Hematopoietic multipotent progenitor cell treated with erythropoietin and hydrocortisone succinate and interleukin-3 and kit ligand, for 17 days (in vitro differentiated cells): ENCODE data around the gene CIITA.
"Not testable (repeated sequence)": the region's sequence is repeated elsewhere in the genome, so short reads cannot be mapped to it uniquely, and the experiment has no call there.

Experiments used
- DNase-seq: peaks from one replicate; pipeline ENCODE4 v3.0.0-alpha.2; 2015; ENCODE audit warnings: low spot score

CIITA gene

DNA sequence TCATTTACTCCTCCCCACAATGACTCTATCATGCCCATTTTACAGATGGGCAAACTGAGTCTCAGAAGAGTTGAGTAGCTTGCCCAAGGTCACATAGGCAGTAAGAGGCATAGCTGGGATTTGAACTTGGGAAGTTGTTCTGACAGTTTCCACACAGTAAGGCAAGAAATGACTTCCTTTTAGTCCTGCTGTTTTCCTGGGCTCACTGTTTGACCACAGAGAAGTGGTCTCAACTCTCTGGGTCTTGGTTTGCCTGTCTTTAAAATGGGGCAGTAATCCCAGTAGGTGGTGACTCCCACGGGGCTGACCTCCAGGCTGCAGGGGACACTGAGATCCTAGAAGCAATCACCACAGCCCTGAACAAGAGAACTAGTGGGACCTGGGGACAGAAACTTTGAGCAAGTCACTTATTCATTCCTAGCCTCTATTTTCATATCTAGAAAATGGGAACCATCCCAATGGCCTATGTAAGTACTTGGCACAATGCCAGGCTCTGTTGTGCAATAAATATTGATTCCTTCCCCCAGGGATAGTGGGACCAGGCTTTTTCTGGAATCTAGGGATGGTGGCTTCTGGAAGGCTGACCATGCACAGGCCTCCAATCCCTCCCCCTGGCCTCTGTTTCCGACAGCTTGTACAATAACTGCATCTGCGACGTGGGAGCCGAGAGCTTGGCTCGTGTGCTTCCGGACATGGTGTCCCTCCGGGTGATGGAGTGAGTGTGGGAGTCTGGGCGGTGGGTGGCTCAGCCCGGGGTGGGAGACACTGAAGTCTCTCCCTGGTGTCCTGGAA is 44.7 kb downstream of the CIITA start:
- DNase-seq: no peak

GRCh38 chr16:10922328-10923145 is 45.5 kb downstream of the CIITA start:
- no peak for DNase-seq

DNA sequence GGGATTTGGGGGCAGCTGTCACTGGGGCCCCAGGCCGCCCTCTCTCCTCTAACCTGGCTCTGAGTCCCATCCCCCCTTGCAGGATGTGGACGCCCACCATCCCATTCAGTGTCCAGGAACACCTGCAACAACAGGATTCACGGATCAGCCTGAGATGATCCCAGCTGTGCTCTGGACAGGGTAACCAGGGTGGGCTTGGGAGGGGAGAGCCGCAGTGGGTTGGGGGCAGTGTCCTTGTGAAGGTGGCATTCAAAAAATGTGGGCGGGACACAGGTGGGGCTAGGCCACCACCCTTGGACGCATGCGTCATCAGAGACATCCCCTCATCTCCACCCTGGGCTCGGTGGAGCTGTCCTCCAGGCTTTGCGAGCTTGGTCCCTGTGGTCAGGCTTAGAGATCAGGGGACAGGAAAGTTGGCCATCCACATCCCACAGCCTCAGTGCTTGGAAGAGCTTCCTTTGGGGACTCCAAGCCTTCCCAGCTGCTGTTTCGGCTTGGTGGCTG is 46.2 kb downstream of the CIITA start:
- no peak for DNase-seq

DNA sequence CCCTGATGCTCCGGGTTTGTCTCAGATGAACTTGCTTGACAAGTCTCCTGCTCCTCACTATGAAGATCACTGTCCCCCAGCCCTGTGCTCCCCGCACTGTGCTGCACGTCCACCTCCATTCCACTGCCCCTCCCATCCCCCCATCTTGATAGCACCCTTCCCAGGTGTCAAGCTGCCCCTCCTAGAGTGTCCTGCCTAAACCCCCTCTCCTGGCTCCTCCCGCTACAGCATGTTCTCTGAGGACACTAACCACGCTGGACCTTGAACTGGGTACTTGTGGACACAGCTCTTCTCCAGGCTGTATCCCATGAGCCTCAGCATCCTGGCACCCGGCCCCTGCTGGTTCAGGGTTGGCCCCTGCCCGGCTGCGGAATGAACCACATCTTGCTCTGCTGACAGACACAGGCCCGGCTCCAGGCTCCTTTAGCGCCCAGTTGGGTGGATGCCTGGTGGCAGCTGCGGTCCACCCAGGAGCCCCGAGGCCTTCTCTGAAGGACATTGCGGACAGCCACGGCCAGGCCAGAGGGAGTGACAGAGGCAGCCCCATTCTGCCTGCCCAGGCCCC is 46.7 kb downstream of the CIITA start:
- DNase-seq: no peak

- not testable (repeated sequence) for DNase-seq
Measured at GRCh38 chr16:10925285-10925684, 48.3 kb downstream of the CIITA start.

DNA sequence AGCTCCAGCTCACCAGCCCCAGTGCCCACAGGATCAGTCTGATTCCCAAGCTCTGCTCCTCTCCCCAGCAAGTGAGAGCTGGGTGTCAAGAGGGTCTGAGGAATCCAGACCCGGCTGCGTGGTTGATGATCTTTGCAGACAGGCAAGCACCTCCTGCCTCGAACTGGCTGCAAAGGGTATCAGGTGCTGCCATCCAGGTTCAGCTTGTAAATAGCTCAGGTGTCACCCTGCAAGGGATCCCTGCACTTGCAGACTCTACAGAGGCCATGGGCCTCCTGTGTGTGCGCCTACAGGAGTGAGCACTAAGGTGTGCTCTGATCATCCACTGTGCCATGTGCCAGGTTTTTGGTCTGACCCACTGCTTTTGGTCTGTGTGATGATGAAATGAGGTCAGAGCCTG is 49.1 kb downstream of the CIITA start:
- DNase-seq: no peak

DNA sequence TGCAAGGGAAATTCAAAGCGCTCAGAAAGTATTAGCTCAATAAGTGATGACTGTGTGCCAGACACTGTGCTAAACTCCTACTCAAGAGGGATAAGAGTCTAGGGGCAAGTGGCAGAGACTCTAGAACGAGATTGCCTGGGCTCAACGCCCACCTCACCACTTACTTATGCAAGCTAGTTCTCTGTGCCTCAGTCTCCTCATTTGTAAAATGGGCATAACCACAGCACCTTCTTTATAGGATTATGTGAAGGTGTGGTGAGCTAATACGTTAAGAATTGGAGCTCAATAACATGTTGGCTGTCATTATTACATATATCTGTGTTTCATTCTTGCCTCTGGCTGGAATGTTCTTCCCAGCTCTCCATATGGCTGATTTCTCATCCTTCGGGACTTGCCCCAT is 49.9 kb downstream of the CIITA start:
- DNase-seq: no peak

DNA sequence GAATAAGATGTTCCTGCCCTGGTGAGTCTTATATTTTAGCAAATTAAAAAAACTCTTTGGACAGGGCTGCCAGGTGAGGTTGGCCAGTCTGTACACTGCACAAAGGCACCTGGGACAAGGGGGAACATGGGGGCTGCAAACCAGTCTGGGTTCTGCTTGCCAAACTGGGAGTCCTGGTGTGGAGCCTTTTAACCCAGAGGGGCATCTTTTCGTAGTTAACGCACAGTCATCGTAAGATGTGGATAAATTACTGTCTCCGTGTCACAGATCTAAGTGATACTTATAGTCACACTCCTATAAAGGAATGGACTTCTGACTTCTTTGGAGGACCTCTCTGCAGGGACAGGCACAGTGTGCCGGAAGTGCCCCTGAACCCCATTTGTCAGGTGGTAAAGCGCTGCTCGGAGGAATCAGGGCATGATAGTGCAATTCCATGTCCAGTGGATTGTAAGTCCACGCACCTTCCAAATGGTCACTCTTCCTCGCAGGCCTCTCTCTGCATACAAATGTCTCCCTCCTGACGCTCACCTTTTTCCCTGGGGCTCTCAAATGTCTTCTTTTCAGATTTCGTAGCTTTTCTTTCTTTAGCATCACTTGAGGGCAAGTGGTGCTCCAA is 50.6 kb downstream of the CIITA start:
- no peak for DNase-seq

DNA sequence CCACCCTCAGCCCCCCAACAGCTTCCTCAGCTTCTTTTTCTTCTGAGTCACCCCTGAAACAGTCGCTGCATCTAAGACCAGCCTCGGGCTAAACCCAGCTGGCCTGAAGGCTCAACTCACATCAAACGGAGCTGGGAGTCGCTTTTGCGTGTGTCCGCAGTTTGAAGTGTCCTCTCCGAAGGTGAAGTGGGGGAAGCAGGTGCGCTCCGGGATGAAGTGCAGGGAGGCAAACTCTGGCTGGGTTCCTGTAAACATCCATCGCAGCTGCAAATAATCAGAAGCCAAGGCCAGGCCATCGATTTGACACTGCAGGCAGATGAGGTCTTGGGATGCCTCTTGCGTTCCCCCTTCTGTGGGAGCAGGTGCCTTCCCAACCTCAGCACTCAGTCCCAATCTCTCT is 52.1 kb downstream of the CIITA start:
- not testable (repeated sequence) for DNase-seq

GRCh38 chr16:10929853-10930754 is 53.1 kb downstream of the CIITA start:
- DNase-seq: no peak

DNA sequence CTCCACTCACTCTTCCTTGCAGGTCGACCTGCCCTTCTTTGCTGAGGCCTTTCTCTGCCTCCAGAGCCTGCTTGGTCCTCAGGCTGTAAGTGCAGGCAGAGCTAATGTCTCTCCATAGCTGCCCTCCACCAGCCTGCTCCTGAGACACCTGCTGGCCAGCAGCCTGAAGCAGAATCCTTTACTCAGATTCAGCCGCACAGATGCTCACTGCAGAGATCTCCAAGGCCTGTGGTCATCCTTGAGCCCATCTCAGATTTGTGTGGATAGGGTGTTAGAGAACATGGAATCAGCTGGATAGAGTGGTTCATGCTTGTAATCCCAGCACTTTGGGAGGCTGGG is 53.7 kb downstream of the CIITA start:
- DNase-seq: no peak

DNA sequence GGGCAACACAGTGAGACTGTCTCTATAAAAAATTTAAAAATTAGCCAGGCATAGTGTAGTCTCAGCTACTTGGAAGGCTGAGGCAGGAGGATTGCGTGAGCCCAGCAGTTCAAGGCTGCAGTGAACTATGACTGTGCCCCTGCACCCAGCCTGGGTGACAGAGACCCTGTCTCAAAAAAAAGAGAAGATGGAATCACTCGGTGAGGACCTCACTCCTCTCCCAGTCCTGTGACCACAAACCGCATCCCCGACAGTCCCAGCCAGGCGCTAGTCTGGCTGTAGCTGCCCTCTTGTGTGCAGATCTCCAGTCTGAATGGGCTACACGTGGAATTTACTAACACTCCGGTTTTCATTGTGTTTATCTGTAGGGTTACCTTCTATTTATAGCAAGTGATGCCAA is 54.1 kb downstream of the CIITA start:
- no peak for DNase-seq

- DNase-seq: no peak
Measured at GRCh38 chr16:10931977-10932632, 55.1 kb downstream of the CIITA start.

GRCh38 chr16:10932959-10933710 is 56.1 kb downstream of the CIITA start:
- DNase-seq: no peak

DNA sequence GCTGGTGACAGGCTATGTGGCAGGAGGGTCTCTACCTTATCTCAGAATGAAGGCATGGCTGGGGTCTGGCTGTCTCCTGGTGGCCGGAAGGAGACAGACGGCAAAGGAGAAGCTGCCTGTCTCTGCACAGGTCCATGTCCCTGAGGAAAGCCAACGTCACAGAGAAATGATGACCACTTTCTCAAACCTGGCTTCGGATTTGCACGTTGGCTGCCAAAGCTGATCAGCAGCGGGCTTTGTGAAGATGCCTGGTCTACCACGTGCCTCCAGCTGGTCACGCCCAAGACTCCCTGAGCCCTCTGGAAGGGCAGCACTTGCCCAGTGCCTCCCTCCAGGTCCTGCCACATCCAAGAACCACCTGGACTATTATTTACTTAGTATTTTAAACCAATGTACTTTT is 56.9 kb downstream of the CIITA start:
- no peak for DNase-seq

- no peak for DNase-seq
Measured at GRCh38 chr16:10934325-10935107, 57.5 kb downstream of the CIITA start.

DNA sequence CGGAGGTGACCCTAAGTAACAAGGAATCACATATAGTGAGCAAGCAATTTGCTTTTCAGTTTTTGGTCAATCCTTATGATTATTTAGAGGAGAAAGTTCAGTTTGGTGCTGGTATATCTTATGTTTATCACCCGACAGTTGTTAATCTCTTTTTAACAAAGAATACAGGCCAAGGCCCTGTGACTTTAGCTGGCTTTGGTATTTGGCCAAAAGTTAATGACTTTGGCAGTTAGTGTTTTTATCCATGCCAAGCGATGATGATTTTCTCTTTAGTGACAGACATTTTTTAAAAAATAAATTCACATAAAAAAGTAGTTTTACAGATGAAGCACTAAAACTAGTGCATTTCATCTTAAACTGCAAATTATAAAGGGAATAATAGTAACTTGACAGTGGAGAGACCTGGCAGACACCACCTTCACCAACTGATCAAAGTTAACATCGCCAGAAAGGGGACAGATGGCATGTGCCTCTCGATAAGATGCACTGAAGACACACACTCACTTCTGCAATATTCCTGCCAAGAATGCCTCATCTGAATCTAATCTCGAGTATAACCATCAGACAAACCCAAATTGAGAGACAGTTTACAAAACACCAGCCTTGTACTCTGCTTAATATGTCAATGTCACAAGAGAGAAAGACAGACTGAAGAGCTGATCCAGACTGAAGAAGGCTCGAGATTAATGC is 58.4 kb downstream of the CIITA start:
- DNase-seq: peak; percentile 51

DNA sequence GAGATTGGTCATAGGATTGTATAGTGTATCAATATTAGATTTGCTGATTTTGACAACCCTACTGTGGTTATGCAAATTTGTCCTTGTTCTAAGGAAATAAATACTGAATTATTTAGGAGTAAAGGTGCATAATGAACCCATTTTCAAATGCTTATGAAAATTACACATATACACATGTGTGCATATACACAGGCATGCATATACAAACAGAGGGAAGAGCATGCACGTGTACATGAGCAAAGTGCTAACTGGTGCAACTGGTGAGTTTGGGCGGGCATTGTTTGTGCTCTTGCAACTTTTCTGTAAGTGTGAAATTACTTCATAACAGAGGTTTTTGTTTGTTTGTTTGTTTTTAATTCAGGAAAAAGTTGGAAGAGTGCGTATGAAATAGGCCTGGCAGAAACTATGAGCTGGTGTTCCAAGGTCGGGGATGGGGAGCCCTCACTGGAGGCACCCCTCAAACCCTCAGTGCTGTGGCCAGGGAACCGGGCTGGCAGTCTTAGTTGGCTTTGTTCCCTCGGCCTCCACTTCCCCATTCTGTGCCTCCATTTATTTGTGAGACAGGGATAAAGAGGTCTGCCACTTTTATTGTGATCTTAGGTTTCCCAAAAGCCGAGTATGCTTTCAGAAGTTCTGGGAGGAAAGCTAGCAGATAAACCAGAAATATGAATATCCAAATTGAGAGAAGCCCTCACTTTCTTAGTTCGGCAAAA is 59.4 kb downstream of the CIITA start:
- DNase-seq: no peak
